Upper lobe of left lung (tissue), 4 donors: ENCODE measurements around the gene FBXL17.

Source experiments
- EP300 ChIP-seq, 4 donors: sonication (generic); formaldehyde crosslinking; IDR thresholded peaks; one replicate each; pipeline ENCODE4 v1.5.1; 2017; ENCODE audit warnings: antibody characterized with exemption in 4 of 4, control low read depth in 2 of 4
- POLR2A ChIP-seq, 4 donors: fragments of 450-650 bp; IDR thresholded peaks; one replicate each; pipeline ENCODE4 v1.5.1; 2016 to 2017; ENCODE audit warnings: antibody characterized with exemption in 4 of 4, mild to moderate bottlenecking in 2 of 4
- POLR2AphosphoS5 ChIP-seq, 2 donors: sonication (generic); formaldehyde crosslinking; IDR thresholded peaks; one replicate each; pipeline ENCODE4 v1.5.1; 2017; ENCODE audit warnings: antibody characterized with exemption in 2 of 2
- TF ChIP-seq, protein P1 (sequence below), 6 experiments: fragments of 450-650 bp in 4 of 6; fragments of 200-600 bp in 2 of 6; sonication (generic) in 2 of 6; IDR thresholded peaks; one replicate each; pipeline ENCODE4 v1.5.1; 2016 to 2019; ENCODE audit warnings: antibody characterized with exemption in 6 of 6

DNA sequence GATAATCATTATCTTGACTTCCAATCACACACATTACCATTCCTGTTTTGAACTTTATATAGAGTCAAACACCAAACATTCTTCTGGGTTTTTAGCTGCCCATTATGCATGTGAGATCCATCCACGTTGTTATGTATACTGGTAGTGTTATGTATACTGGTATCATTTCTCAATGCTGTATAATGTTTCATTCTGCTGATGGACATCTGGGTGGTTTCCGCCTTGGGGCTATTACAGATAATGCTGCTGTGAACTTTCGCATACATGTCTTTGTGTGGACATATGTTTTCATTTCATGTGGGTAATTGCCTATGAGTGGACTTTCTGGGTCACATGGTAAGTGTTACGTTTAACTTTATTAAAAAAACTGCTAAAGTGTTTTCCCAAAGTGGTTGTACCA lies 493.4 kb downstream of the FBXL17 start:
- TF ChIP-seq, protein P1, sequence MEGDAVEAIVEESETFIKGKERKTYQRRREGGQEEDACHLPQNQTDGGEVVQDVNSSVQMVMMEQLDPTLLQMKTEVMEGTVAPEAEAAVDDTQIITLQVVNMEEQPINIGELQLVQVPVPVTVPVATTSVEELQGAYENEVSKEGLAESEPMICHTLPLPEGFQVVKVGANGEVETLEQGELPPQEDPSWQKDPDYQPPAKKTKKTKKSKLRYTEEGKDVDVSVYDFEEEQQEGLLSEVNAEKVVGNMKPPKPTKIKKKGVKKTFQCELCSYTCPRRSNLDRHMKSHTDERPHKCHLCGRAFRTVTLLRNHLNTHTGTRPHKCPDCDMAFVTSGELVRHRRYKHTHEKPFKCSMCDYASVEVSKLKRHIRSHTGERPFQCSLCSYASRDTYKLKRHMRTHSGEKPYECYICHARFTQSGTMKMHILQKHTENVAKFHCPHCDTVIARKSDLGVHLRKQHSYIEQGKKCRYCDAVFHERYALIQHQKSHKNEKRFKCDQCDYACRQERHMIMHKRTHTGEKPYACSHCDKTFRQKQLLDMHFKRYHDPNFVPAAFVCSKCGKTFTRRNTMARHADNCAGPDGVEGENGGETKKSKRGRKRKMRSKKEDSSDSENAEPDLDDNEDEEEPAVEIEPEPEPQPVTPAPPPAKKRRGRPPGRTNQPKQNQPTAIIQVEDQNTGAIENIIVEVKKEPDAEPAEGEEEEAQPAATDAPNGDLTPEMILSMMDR (IDR thresholded peaks at IDR 0.05): no peak
- TF ChIP-seq EP300 (IDR thresholded peaks at IDR 0.05): no peak
- TF ChIP-seq POLR2A (IDR thresholded peaks at IDR 0.05): no peak
- TF ChIP-seq POLR2AphosphoS5 (IDR thresholded peaks at IDR 0.05): no peak
